Naive thymus-derived CD4-positive, alpha-beta T cell (primary cell): ENCODE results near the gene RAP2A. TPM values are rescaled to one million over a fixed set of nuclear protein-coding genes. Genes with fewer than 3 reads are reported as not detected.

Source experiments
- ATAC-seq: fragments of 150-1000 bp; cut with Tn5 transposase; 2 replicates; pipeline ENCODE4 v1.10.0; 2021; ENCODE audit warnings: mild to moderate bottlenecking, moderate library complexity
- CTCF ChIA-PET: fragments of 350-600 bp; sonication (Branson Sonifier 250); formaldehyde crosslinking; loops from one replicate; lab custom pipeline; 2021; ENCODE audit warnings: antibody characterized with exemption; lab: Charles Lee
- POLR2A ChIA-PET: fragments of 350-600 bp; sonication (Branson Sonifier 250); formaldehyde crosslinking; loops from one replicate; lab custom pipeline; 2021; ENCODE audit warnings: antibody characterized with exemption, inconsistent platforms; lab: Charles Lee
- DNase-seq, 9 donors: peaks; one replicate each; pipeline versions ENCODE4 v3.0.0 to v3.0.0-alpha.2; 2020 to 2022; ENCODE audit warnings: mixed read lengths in 1 of 9
- H3K27ac ChIP-seq: one replicate; pipeline ENCODE4 v1.7.0; 2013; ENCODE audit warnings: mild to moderate bottlenecking, low read depth, low read length, moderate library complexity
- H3K27me3 ChIP-seq, 2 donors: one replicate each; pipeline ENCODE4 v1.7.0; 2013; ENCODE audit warnings: low read length in 2 of 2, mild to moderate bottlenecking in 2 of 2, moderate library complexity in 2 of 2; ENCODE audit not compliant: control insufficient read depth in 2 of 2, insufficient read depth in 2 of 2
- H3K36me3 ChIP-seq, 3 experiments: 1 replicate in 2 of 3; 2 replicates in 1 of 3; pipeline ENCODE4 v1.7.0; 2013; ENCODE audit warnings: low read length in 3 of 3, mild to moderate bottlenecking in 3 of 3, moderate library complexity in 1 of 3; ENCODE audit not compliant: insufficient read depth in 3 of 3, control insufficient read depth in 2 of 3
- H3K4me1 ChIP-seq, 2 donors: one replicate each; pipeline ENCODE4 v1.7.0; 2013; ENCODE audit warnings: low read length in 2 of 2, mild to moderate bottlenecking in 2 of 2, moderate library complexity in 1 of 2; ENCODE audit not compliant: control insufficient read depth in 2 of 2, insufficient read depth in 2 of 2
- H3K4me3 ChIP-seq: 2 replicates; pipeline ENCODE4 v1.7.0; 2013; ENCODE audit warnings: mild to moderate bottlenecking, low read length
- H3K9me3 ChIP-seq, 3 experiments: 1 replicate in 2 of 3; 2 replicates in 1 of 3; pipeline ENCODE4 v1.7.0; 2013; ENCODE audit warnings: low read length in 3 of 3; ENCODE audit not compliant: control insufficient read depth in 2 of 3
- H3K27ac Mint-ChIP-seq, 9 donors: one replicate each; pipeline ENCODE4 v1.8.0; 2020 to 2022; ENCODE audit warnings: mixed read lengths in 9 of 9, mild to moderate bottlenecking in 8 of 9, moderate library complexity in 5 of 9, inconsistent platforms in 2 of 9
- H3K27me3 Mint-ChIP-seq, 5 donors: one replicate each; pipeline ENCODE4 v1.8.0; 2021 to 2022; ENCODE audit warnings: mixed read lengths in 5 of 5, mild to moderate bottlenecking in 1 of 5
- H3K36me3 Mint-ChIP-seq, 5 donors: one replicate each; pipeline ENCODE4 v1.8.0; 2020 to 2022; ENCODE audit warnings: mixed read lengths in 5 of 5, mild to moderate bottlenecking in 3 of 5, inconsistent platforms in 1 of 5
- H3K4me1 Mint-ChIP-seq, 7 donors: one replicate each; pipeline ENCODE4 v1.8.0; 2020 to 2022; ENCODE audit warnings: mixed read lengths in 7 of 7, mild to moderate bottlenecking in 3 of 7, inconsistent platforms in 1 of 7
- H3K4me3 Mint-ChIP-seq, 10 donors: one replicate each; pipeline ENCODE4 v1.8.0; 2020 to 2022; ENCODE audit warnings: mild to moderate bottlenecking in 10 of 10, mixed read lengths in 10 of 10, moderate library complexity in 6 of 10, inconsistent platforms in 2 of 10
- H3K9me3 Mint-ChIP-seq, 11 donors: one replicate each; pipeline ENCODE4 v1.8.0; 2020 to 2022; ENCODE audit warnings: mixed read lengths in 11 of 11, mild to moderate bottlenecking in 4 of 11, inconsistent platforms in 1 of 11, moderate library complexity in 1 of 11
- intact Hi-C, 2 donors: fragments of 100-400 bp; cut with micrococcal nuclease; formaldehyde crosslinking; loops; one replicate each; pipeline ENCODE4 v1.15.1; 2023
- polyA plus RNA-seq, 2 donors: library from polyadenylated mRNA; unstranded; fragments of 300-500 nt; fragmentation: Illumina TruSeq; gene quantifications; one replicate each; pipeline ENCODE4 v1.2.3, GENCODE V29; 2021
- total RNA-seq, 6 experiments: library from RNA in 5 of 6; stranded (reverse) in 5 of 6; gene quantifications; 1 replicate in 5 of 6; 2 replicates in 1 of 6; pipeline ENCODE4 v1.2.3 and lab custom pipeline; 2021 to 2026

RAP2A gene
- total RNA-seq = 10 to 100 TPM in 4 of 5 experiments, 1 to 10 TPM in 1; 8.9 to 33.2 (median 17.8) TPM
- 1 to 10 TPM; 1.2 to 1.3 TPM for polyA plus RNA-seq
- 15.1 reads per million, percentile 44 among the genes with 10 or more reads in this experiment for total RNA-seq (lab: John Stamatoyannopoulos, UW)

DNA sequence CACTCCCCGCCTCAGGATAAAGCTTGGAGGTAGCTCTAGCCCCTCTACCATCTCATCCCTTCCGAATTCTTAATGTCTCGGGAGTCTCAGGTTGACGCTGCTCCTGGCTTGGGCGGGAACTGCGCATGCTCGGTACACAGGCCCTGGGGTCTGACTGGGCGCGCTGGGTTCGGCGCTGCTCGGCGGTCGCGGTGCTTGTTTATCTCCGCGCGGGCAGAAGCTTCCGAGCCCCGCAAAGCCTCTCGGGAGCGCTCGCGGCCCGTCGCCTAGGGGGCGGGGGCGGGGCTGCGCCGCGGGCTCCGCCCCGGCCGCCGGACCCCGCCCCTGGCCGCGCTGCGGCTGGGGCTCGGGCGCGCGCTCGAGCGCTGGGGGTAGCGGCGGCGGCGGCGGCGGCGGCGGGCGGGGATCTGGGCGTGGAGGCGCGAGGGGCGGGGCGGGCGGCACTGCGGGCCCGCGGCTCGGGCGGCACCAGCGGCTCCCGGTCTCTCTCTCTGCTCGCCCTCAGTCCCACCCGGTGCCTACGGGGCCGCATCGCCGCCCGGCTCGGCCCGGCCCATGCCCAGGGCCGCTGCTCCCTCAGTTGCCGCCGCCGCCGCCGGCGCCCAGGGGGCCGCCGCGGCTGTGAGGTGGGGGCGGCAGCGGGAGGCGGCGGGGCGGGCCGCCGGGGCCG is at the start of gene RAP2A:
Gene RAP2A (plus strand): TSS at position 443 of the 670 bp plus-strand sequence. CDS start 302 bp downstream, outside the sequence.
- H3K27me3 Mint-ChIP-seq = peaks cover 0 to 9% (median 4%) of the 10 kb centered on the region in 5 donors
- POLR2A ChIA-PET = interaction anchor here (0.6 to 3.3 kb wide), 17 partner anchors 11 to 1757 kb away, joined by 3 to 32 read pairs (median 4); partner anchors contain the start of genes DNAJC3 and MBNL2
- peaks cover 0 to 4% (median 0%) of the 10 kb centered on the region in 11 donors for H3K9me3 Mint-ChIP-seq
- Histone ChIP-seq H3K27ac (peak within 1 kb of the TSS; percentile 100), H3K9me3 (no peaks in the 10 kb centered on the region), H3K27me3 (no peaks in the 10 kb centered on the region), H3K36me3 (peaks cover 0 to 3% (median 0%) of the 10 kb centered on the region in 3 experiments), H3K4me1 (peaks cover 0 to 8% of the 10 kb centered on the region in 2 donors), H3K4me3 (peak within 1 kb of the TSS; percentile 93)
- H3K4me1 Mint-ChIP-seq = peaks cover 13 to 36% (median 30%) of the 10 kb centered on the region in 7 donors
- CTCF ChIA-PET = interaction anchor here (0.6 kb wide), 1 partner anchor 325 kb away, joined by 4 read pairs; no protein-coding TSS in a partner anchor
- H3K27ac Mint-ChIP-seq = peak within 1 kb of the TSS; percentile 98 to 100 (median 100)
- DNase-seq (peak; percentile 78 to 93 (median 87)), ATAC-seq (peak; percentile 71)
- peak within 1 kb of the TSS; percentile 90 to 99 (median 97) for H3K4me3 Mint-ChIP-seq
- intact Hi-C loops = loop anchor here (1.0 to 10.0 kb wide), 10 partner anchors 65 to 1768 kb away; partner anchors contain the start of genes MBNL2 (in 2 of the 2), DNAJC3 (in 1 of the 2) and UBAC2 (in 1 of the 2)
- peaks cover 0 to 5% (median 0%) of the 10 kb centered on the region in 5 donors for H3K36me3 Mint-ChIP-seq

DNA sequence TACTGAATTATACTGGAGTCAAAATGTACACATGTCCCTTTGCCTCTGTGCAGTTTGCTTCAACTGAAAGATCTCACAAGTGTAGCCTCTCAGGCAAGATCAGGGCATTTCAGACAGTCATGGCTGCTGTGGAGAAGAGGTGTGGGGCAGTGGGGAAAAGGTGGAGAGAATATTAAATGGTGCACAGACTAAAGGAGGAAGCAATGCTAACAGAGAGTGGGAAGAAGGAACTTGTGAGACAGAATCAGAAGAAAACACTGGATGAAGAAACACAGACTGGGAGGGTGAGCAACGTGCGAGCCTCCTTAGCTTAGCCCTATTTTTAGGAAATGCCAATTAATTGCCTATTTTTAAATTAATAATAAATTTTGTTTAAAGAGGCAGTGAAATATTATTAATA is 49.6 kb upstream of the RAP2A start:
- Histone ChIP-seq H3K36me3 (peaks cover 0 to 7% (median 4%) of the 10 kb centered on the region in 3 experiments), H3K9me3 (no peaks in the 10 kb centered on the region), H3K27ac (no peak overlapping the region), H3K4me3 (no peak overlapping the region), H3K27me3 (no peaks in the 10 kb centered on the region), H3K4me1 (peaks cover 3 to 9% of the 10 kb centered on the region in 2 donors)
- no peak for DNase-seq
- Mint-ChIP-seq H3K27ac (no peak overlapping the region), H3K27me3 (no peaks in the 10 kb centered on the region), H3K4me1 (peaks cover 16 to 26% (median 20%) of the 10 kb centered on the region in 7 donors), H3K9me3 (peaks cover 0 to 2% (median 0%) of the 10 kb centered on the region in 11 donors), H3K4me3 (no peak overlapping the region), H3K36me3 (peaks cover 9 to 44% (median 27%) of the 10 kb centered on the region in 5 donors)
- ChIA-PET CTCF (no interaction called here), POLR2A (no interaction called here)
- intact Hi-C loops = no loop called here
- peak; percentile 26 for ATAC-seq

DNA sequence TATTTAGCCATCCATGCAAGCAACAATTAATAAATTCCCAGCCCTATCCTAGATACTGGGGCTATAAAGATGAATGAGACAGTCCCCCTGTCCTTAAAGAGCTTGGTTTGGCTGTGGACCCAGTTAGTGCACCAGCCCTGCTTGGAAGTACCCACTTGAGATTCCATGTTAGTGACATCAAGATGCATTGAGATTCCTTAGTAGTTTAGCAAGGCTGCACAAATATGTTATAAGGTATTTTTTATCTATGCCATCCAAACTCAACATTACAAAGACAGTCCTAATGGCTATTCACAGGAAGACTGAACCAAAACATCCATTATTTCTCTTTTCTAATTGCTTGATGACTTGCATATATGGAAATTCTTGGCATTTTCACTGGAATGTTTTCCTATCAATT is 48.8 kb upstream of the RAP2A start:
- Mint-ChIP-seq H3K4me3 (no peak overlapping the region), H3K9me3 (peaks cover 0 to 2% (median 0%) of the 10 kb centered on the region in 11 donors), H3K27ac (no peak overlapping the region), H3K27me3 (no peaks in the 10 kb centered on the region), H3K4me1 (peaks cover 16 to 26% (median 19%) of the 10 kb centered on the region in 7 donors), H3K36me3 (peaks cover 9 to 41% (median 24%) of the 10 kb centered on the region in 5 donors)
- intact Hi-C loops = no loop called here
- Histone ChIP-seq H3K9me3 (no peaks in the 10 kb centered on the region), H3K27ac (no peak overlapping the region), H3K4me1 (peaks cover 3 to 9% of the 10 kb centered on the region in 2 donors), H3K27me3 (no peaks in the 10 kb centered on the region), H3K36me3 (peaks cover 0 to 7% (median 4%) of the 10 kb centered on the region in 3 experiments), H3K4me3 (no peak overlapping the region)
- CTCF ChIA-PET = no interaction called here
- ATAC-seq = no peak
- POLR2A ChIA-PET = no interaction called here
- no peak for DNase-seq

DNA sequence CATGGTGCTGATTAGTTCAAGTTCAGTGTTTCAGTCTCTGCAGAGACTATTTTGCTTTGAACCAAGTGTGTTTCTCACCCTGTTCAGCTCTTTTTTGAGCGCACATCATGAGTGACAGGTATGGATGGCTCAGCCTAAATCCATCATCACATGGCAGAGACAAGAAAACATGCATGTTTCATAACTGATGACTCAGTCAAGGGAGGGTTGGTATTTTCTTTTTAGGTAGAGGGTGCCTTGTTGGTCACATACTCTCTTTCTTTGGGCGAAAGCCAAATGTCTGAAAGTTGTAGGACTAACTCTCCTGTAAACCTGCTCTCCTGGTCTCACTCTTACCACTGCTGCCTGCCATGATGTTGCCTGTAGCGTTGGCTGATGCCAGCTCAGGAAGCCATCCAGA is 48.1 kb upstream of the RAP2A start:
- DNase-seq = no peak
- no peaks in the 10 kb centered on the region for H3K27me3 ChIP-seq
- POLR2A ChIA-PET = interaction anchor here (0.6 kb wide), 1 partner anchor 134 kb away, joined by 3 read pairs; no protein-coding TSS in a partner anchor
- Mint-ChIP-seq H3K36me3 (peaks cover 9 to 35% (median 22%) of the 10 kb centered on the region in 5 donors), H3K27me3 (no peaks in the 10 kb centered on the region), H3K9me3 (peaks cover 0 to 2% (median 0%) of the 10 kb centered on the region in 11 donors), H3K4me3 (no peak overlapping the region), H3K4me1 (peaks cover 16 to 26% (median 19%) of the 10 kb centered on the region in 7 donors), H3K27ac (peak overlapping the region in 1 of 9 donors; percentile 25)
- H3K36me3 ChIP-seq = peaks cover 0 to 5% (median 4%) of the 10 kb centered on the region in 3 experiments
- H3K4me3 ChIP-seq = no peak overlapping the region
- CTCF ChIA-PET = no interaction called here
- H3K9me3 ChIP-seq = no peaks in the 10 kb centered on the region
- ATAC-seq = no peak
- peaks cover 3 to 9% of the 10 kb centered on the region in 2 donors for H3K4me1 ChIP-seq
- intact Hi-C loops = no loop called here
- no peak overlapping the region for H3K27ac ChIP-seq

DNA sequence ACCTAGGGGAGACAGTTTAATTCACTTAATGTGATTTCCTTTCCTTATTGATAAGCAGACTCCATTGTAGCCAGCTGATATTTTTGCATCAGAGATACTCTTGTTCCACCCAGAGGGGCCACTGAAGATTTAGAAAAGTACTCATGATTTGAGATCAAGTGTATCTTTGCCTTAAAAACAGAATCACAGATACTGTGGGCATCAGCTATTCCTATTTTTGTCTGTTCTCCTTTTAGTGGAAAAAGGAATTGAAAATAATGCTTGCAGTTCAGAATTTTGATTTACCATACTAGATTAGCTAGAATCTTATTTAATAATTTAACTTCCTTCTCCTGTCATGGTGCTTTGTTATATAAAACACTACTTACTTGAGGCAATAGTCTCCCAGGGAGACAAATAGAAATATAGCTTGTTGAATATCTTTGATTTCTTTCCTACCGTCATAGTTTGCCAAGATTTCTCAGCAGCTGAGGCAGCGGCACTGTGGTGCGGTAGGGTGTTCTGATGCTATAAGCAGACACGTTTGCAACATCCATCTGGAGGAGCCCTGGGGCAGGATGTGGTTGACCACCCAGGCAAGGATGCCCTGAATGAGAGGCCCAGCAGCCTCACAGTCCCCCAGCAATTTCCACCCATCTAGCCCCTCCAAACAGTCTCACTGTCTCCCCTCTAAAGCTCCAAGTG is 47.0 kb upstream of the RAP2A start:
- CTCF ChIA-PET = interaction anchor here (0.7 kb wide), 1 partner anchor 54 kb away, joined by 3 read pairs; no protein-coding TSS in a partner anchor
- POLR2A ChIA-PET = no interaction called here
- Mint-ChIP-seq H3K27me3 (no peaks in the 10 kb centered on the region), H3K4me3 (no peak overlapping the region), H3K27ac (peak overlapping the region in 3 of 9 donors; percentile 38 to 65 (median 48)), H3K9me3 (peaks cover 0 to 2% (median 0%) of the 10 kb centered on the region in 11 donors), H3K36me3 (peaks cover 5 to 39% (median 16%) of the 10 kb centered on the region in 5 donors), H3K4me1 (peaks cover 16 to 26% (median 19%) of the 10 kb centered on the region in 7 donors)
- Histone ChIP-seq H3K9me3 (no peaks in the 10 kb centered on the region), H3K4me1 (peaks cover 3 to 9% of the 10 kb centered on the region in 2 donors), H3K27me3 (no peaks in the 10 kb centered on the region), H3K4me3 (no peak overlapping the region), H3K27ac (no peak overlapping the region), H3K36me3 (peaks cover 0 to 4% (median 0%) of the 10 kb centered on the region in 3 experiments)
- intact Hi-C loops = no loop called here
- ATAC-seq (peak; percentile 57), DNase-seq (no peak)

DNA sequence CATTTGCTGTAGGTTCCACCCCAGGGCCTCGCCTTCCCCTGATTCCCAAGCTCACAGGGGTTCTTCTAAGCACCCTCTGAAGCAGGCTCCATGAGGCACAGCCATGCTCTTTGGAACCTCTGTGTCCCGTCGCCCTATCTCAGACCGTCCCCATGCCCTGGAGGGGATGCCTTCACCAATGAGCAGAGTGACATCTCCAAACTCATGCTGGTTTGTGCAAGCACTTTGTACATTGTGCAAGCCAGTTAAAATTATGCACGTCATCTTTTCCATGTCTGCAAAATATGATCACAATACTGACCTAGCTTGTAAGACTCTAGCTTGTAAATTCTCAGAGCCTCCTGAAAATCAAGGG is 46.5 kb upstream of the RAP2A start:
- ChIA-PET CTCF (no interaction called here), POLR2A (no interaction called here)
- H3K36me3 ChIP-seq = no peaks in the 10 kb centered on the region
- H3K27me3 Mint-ChIP-seq = no peaks in the 10 kb centered on the region
- no peaks in the 10 kb centered on the region for H3K27me3 ChIP-seq
- intact Hi-C loops = no loop called here
- H3K36me3 Mint-ChIP-seq = peaks cover 5 to 35% (median 16%) of the 10 kb centered on the region in 5 donors
- H3K27ac ChIP-seq = no peak overlapping the region
- H3K4me1 ChIP-seq = peaks cover 3 to 9% of the 10 kb centered on the region in 2 donors
- peak; percentile 70 for ATAC-seq
- H3K4me1 Mint-ChIP-seq = peaks cover 16 to 26% (median 19%) of the 10 kb centered on the region in 7 donors
- H3K4me3 Mint-ChIP-seq = no peak overlapping the region
- no peak overlapping the region for H3K4me3 ChIP-seq
- no peaks in the 10 kb centered on the region for H3K9me3 ChIP-seq
- peak overlapping the region in 3 of 9 donors; percentile 38 to 65 (median 40) for H3K27ac Mint-ChIP-seq
- H3K9me3 Mint-ChIP-seq = peaks cover 0 to 2% (median 0%) of the 10 kb centered on the region in 11 donors
- DNase-seq = no peak
